ENCODE measurements around the gene CREG2. TPM values are rescaled to one million over a fixed set of nuclear protein-coding genes. Genes with fewer than 3 reads are reported as not detected.
A peak's percentile ranks its signal among the peaks of the same experiment; 100 is the strongest.

Gene CREG2
- polyA plus RNA-seq, 1 donor, result 4.3 TPM

- Histone ChIP-seq H3K36me3 (ENCODE audit: control insufficient read depth, insufficient read depth, low read length) (peaks cover 3% of the 10 kb centered on the region), H3K27me3 (ENCODE audit: control insufficient read depth, insufficient read depth, low read length) (no peaks in the 10 kb centered on the region), H3K27ac (ENCODE audit: low read length) (peak within 1 kb of the TSS; percentile 87), H3K4me1 (ENCODE audit: control insufficient read depth, insufficient read depth, low read length) (peaks cover 30% of the 10 kb centered on the region), H3K4me3 (ENCODE audit: low read length) (peak within 1 kb of the TSS; percentile 85), H3K9me3 (ENCODE audit: control insufficient read depth, low read depth, low read length) (no peaks in the 10 kb centered on the region)
- 66% methylated on average over 3 of the region's 76 CpGs for WGBS (ENCODE audit: insufficient coverage, low lambda C conversion rate)
- peak; percentile 97 for DNase-seq
Measured at GRCh38 chr2:101308432-101309210, 78.7 kb downstream of the CREG2 start, which contains the start of gene RNF149. Gene RNF149, minus strand, starts transcription at chr2:101308701. Its CDS starts 113 bp downstream, at chr2:101308588.

DNA sequence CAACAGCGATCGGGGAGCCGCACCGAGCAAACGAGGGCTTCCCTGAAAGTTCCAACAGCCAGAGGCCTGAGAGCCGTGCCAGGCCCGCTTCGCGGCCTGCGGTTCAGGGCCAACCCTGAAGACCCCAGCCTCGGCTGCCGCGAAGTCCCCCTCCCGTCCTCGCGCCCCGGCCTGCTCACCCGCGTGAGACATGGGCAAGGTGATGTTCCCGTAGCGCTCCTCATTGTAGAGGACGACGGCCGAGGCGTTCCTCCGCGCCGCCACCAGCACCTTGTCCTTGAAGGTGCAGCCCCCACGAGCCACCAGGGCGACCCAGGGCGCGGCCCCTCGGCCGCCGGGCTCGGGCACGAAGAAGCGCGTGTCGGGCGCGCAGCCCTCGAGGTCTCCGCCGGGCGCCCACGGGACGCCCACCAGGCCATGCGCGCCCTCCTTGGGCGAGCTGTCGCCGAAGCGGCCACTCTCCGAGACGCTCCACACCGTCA is 79.3 kb downstream of the CREG2 start:
- Histone ChIP-seq H3K4me1 (ENCODE audit: control insufficient read depth, insufficient read depth, low read length) (peaks cover 30% of the 10 kb centered on the region), H3K27ac (ENCODE audit: low read length) (peak overlapping the region; percentile 66), H3K4me3 (ENCODE audit: low read length) (peak overlapping the region; percentile 85), H3K27me3 (ENCODE audit: control insufficient read depth, insufficient read depth, low read length) (no peaks in the 10 kb centered on the region), H3K36me3 (ENCODE audit: control insufficient read depth, insufficient read depth, low read length) (peaks cover 3% of the 10 kb centered on the region), H3K9me3 (ENCODE audit: control insufficient read depth, low read depth, low read length) (no peaks in the 10 kb centered on the region)
- WGBS (ENCODE audit: insufficient coverage, low lambda C conversion rate), result no CpG with 5 or more reads among the region's 57 CpGs
- peak in 1 of 2 donors; percentile 69 for DNase-seq

DNA sequence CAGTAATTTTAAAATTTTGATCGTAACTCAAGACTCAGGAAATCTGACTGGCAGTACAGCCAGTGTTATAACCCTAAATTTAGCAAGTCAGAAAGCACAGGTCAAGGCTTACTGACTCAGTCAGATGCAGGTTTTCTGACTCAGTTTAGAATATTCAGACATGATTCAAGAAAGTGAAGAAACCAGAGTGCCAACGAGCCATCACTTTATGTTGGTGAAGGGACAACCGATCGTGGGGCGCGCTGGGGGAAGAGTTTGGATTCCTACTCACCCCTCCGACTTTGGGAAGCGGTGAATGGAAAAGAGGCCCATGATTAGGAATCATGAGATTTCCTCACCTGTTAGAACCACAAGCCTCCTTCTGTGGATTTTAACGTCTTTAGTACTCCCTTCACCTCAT is 79.8 kb downstream of the CREG2 start:
- H3K36me3 ChIP-seq (ENCODE audit: control insufficient read depth, insufficient read depth, low read length), result peaks cover 6% of the 10 kb centered on the region
- WGBS (ENCODE audit: insufficient coverage, low lambda C conversion rate), result 60% methylated on average over 1 of the region's 9 CpGs
- peaks cover 30% of the 10 kb centered on the region for H3K4me1 ChIP-seq (ENCODE audit: control insufficient read depth, insufficient read depth, low read length)
- H3K4me3 ChIP-seq (ENCODE audit: low read length), result peak overlapping the region; percentile 85
- H3K9me3 ChIP-seq (ENCODE audit: control insufficient read depth, low read depth, low read length), result no peaks in the 10 kb centered on the region
- H3K27ac ChIP-seq (ENCODE audit: low read length), result peak overlapping the region; percentile 66
- no peaks in the 10 kb centered on the region for H3K27me3 ChIP-seq (ENCODE audit: control insufficient read depth, insufficient read depth, low read length)
- no peak for DNase-seq

DNA sequence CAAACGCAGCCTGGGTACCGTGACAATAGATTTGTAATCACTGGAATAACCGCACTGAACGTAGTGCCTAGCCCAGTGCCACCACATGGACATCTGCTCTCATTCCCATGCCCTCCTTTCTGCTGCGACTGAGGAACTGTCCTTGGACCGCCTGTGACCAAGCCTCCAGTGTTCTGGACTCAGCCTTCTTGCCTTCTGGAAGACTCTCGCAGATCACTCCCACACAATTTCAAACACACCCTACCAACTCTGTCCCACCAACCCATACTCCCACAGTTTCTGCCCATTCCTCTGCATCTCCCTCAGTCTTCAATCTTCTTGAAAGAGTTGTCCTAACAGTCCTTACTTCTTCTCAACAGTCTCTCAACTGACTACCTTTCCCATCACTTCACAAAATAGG is 80.9 kb downstream of the CREG2 start:
- peak overlapping the region; percentile 85 for H3K4me3 ChIP-seq (ENCODE audit: low read length)
- no peaks in the 10 kb centered on the region for H3K9me3 ChIP-seq (ENCODE audit: control insufficient read depth, low read depth, low read length)
- peaks cover 24% of the 10 kb centered on the region for H3K4me1 ChIP-seq (ENCODE audit: control insufficient read depth, insufficient read depth, low read length)
- peaks cover 7% of the 10 kb centered on the region for H3K36me3 ChIP-seq (ENCODE audit: control insufficient read depth, insufficient read depth, low read length)
- H3K27ac ChIP-seq (ENCODE audit: low read length), result peak overlapping the region; percentile 66
- H3K27me3 ChIP-seq (ENCODE audit: control insufficient read depth, insufficient read depth, low read length), result no peaks in the 10 kb centered on the region
- peak in 1 of 2 donors; percentile 14 for DNase-seq
- whole genome bisulfite sequencing (ENCODE audit: insufficient coverage, low lambda C conversion rate), result no CpG with 5 or more reads among the region's 7 CpGs

DNA sequence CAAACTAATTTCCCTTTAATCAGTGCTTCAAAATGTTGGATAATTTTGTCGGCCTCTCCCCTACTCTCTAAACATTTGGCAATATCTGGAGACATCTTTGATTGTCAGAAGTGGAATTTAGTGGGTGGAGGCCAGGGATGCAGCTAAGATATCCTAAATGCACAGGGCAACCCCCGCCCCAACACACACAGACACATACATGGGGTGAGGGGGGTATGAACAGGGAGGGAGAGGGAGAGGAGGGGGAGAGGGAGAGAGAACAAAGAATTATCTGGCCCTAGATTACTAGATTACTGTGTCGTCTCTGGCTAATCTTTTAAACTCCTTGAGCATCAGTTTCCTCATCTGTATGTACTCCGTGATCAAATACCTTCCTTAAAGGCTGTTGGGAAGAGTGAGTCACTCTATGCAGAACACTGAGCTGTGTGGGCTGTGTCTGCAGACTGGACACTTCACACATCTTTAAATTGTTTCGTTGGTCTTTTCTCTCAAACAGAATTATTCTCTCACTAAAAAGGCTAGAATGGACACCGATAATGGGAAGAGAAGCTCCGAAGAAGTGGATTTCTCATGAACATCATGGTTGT is 81.7 kb downstream of the CREG2 start:
- no peaks in the 10 kb centered on the region for H3K27me3 ChIP-seq (ENCODE audit: control insufficient read depth, insufficient read depth, low read length)
- DNase-seq, result no peak
- H3K4me3 ChIP-seq (ENCODE audit: low read length), result no peak overlapping the region
- H3K36me3 ChIP-seq (ENCODE audit: control insufficient read depth, insufficient read depth, low read length), result peaks cover 7% of the 10 kb centered on the region
- no peaks in the 10 kb centered on the region for H3K9me3 ChIP-seq (ENCODE audit: control insufficient read depth, low read depth, low read length)
- 92% methylated on average over 2 of the region's 7 CpGs for WGBS (ENCODE audit: insufficient coverage, low lambda C conversion rate)
- peak overlapping the region; percentile 10 for H3K27ac ChIP-seq (ENCODE audit: low read length)
- H3K4me1 ChIP-seq (ENCODE audit: control insufficient read depth, insufficient read depth, low read length), result peaks cover 16% of the 10 kb centered on the region

- H3K4me3 ChIP-seq (ENCODE audit: low read length), result no peak overlapping the region
- no peaks in the 10 kb centered on the region for H3K27me3 ChIP-seq (ENCODE audit: control insufficient read depth, insufficient read depth, low read length)
- WGBS (ENCODE audit: insufficient coverage, low lambda C conversion rate), result 100% methylated on average over 1 of the region's 4 CpGs
- H3K36me3 ChIP-seq (ENCODE audit: control insufficient read depth, insufficient read depth, low read length), result peaks cover 7% of the 10 kb centered on the region
- H3K27ac ChIP-seq (ENCODE audit: low read length), result no peak overlapping the region
- no peak for DNase-seq
- peaks cover 10% of the 10 kb centered on the region for H3K4me1 ChIP-seq (ENCODE audit: control insufficient read depth, insufficient read depth, low read length)
- H3K9me3 ChIP-seq (ENCODE audit: control insufficient read depth, low read depth, low read length), result no peaks in the 10 kb centered on the region
Measured at GRCh38 chr2:101305035-101305434, 82.3 kb downstream of the CREG2 start.

GRCh38 chr2:101303688-101304087 is 83.6 kb downstream of the CREG2 start:
- no peak overlapping the region for H3K27ac ChIP-seq (ENCODE audit: low read length)
- peaks cover 4% of the 10 kb centered on the region for H3K4me1 ChIP-seq (ENCODE audit: control insufficient read depth, insufficient read depth, low read length)
- no peaks in the 10 kb centered on the region for H3K9me3 ChIP-seq (ENCODE audit: control insufficient read depth, low read depth, low read length)
- no peak overlapping the region for H3K4me3 ChIP-seq (ENCODE audit: low read length)
- H3K36me3 ChIP-seq (ENCODE audit: control insufficient read depth, insufficient read depth, low read length), result peaks cover 7% of the 10 kb centered on the region
- no peaks in the 10 kb centered on the region for H3K27me3 ChIP-seq (ENCODE audit: control insufficient read depth, insufficient read depth, low read length)
- DNase-seq, result no peak
- no CpG with 5 or more reads among the region's 1 CpG for WGBS (ENCODE audit: insufficient coverage, low lambda C conversion rate)

DNA sequence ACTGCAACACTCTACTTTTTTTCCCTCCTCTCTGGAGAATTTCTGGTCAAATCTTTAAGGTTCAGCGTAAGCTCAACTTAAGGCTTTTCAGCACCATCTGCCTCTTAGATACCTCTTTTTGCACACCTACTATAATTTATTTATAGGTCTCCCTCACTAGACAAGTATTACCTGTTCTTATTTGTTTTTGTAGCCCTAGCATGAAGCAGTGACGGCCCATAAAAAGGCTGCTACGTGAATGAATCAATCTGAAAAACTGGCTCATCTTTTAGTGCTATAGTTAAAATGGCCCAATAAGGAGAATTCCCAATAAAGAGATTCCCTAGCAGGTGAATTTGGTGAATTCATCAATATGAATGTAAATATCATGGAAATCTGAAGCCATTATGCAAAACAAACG is 85.3 kb downstream of the CREG2 start:
- peaks cover 4% of the 10 kb centered on the region for H3K4me1 ChIP-seq (ENCODE audit: control insufficient read depth, insufficient read depth, low read length)
- DNase-seq, result no peak
- WGBS (ENCODE audit: insufficient coverage, low lambda C conversion rate), result 67% methylated on average over 1 of the region's 4 CpGs

DNA sequence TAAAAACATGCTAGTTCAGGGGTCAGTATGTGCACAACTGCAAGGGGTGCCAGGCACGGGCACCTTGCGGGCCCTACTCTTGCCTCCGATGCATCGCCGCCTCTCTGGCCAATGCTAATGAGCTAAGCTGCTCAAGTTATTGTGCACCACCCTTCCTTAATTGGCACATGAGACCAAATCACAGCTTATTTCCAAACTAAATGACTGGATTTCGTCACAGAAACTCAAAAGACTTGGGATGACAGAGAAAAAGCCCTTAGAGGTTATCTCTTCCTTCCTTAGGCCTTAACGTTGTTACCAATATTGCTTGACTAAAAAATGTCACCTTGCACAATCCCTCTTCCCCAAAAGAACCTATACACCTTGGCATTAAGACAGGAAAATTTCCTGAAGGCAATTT is 86.5 kb downstream of the CREG2 start:
- Histone ChIP-seq H3K27ac (ENCODE audit: low read length) (no peak overlapping the region), H3K27me3 (ENCODE audit: control insufficient read depth, insufficient read depth, low read length) (no peaks in the 10 kb centered on the region), H3K9me3 (ENCODE audit: control insufficient read depth, low read depth, low read length) (no peaks in the 10 kb centered on the region), H3K36me3 (ENCODE audit: control insufficient read depth, insufficient read depth, low read length) (peaks cover 7% of the 10 kb centered on the region), H3K4me3 (ENCODE audit: low read length) (no peak overlapping the region), H3K4me1 (ENCODE audit: control insufficient read depth, insufficient read depth, low read length) (no peaks in the 10 kb centered on the region)
- WGBS (ENCODE audit: insufficient coverage, low lambda C conversion rate), result 20% methylated on average over 1 of the region's 7 CpGs
- DNase-seq, result no peak

More for the DNA sequence above, 85.3 kb downstream of the CREG2 start:
- no peaks in the 10 kb centered on the region for H3K9me3 ChIP-seq (ENCODE audit: control insufficient read depth, low read depth, low read length)
- no peaks in the 10 kb centered on the region for H3K27me3 ChIP-seq (ENCODE audit: control insufficient read depth, insufficient read depth, low read length)
- H3K27ac ChIP-seq (ENCODE audit: low read length), result no peak overlapping the region
- no peak overlapping the region for H3K4me3 ChIP-seq (ENCODE audit: low read length)
- peaks cover 7% of the 10 kb centered on the region for H3K36me3 ChIP-seq (ENCODE audit: control insufficient read depth, insufficient read depth, low read length)

DNA sequence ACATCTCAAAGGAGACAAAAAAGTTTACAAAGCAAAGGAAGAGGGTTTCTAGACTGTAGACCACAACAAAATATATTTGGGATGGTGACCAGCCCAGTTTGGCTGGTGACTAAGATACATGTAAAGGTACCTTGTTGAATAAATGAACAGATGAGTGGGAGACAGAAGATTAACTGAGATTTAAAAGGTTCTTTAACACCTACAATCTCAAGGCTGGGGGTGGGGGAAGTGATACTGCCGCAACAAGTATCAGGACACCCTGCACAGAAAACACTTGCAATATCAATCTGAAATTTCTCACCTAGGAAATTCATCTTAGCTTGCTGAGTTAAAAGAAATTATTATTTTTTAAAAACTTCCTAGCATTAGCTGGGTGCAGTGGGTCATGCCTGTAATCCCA is 87.1 kb downstream of the CREG2 start:
- Histone ChIP-seq H3K36me3 (ENCODE audit: control insufficient read depth, insufficient read depth, low read length) (peaks cover 3% of the 10 kb centered on the region), H3K27ac (ENCODE audit: low read length) (peak overlapping the region; percentile 24), H3K9me3 (ENCODE audit: control insufficient read depth, low read depth, low read length) (no peaks in the 10 kb centered on the region), H3K27me3 (ENCODE audit: control insufficient read depth, insufficient read depth, low read length) (no peaks in the 10 kb centered on the region), H3K4me1 (ENCODE audit: control insufficient read depth, insufficient read depth, low read length) (no peaks in the 10 kb centered on the region), H3K4me3 (ENCODE audit: low read length) (no peak overlapping the region)
- DNase-seq, result no peak
- no CpG with 5 or more reads among the region's 1 CpG for WGBS (ENCODE audit: insufficient coverage, low lambda C conversion rate)

Data from large intestine (tissue), 3 donors.